Liver (tissue), 9 donors: ENCODE results near the gene IFNL2. TPM values are rescaled to one million over a fixed set of nuclear protein-coding genes. Genes with fewer than 3 reads are reported as not detected.

Experiments
- DNase-seq: peaks from one replicate; pipeline ENCODE4 v3.0.0-alpha.2; 2017; ENCODE audit warnings: low spot score
- H3K27ac ChIP-seq, 2 donors: one replicate each; pipeline ENCODE4 v1.7.0; 2013; ENCODE audit warnings: inconsistent platforms in 2 of 2, low read length in 2 of 2, control low read depth in 1 of 2, low read depth in 1 of 2, mild to moderate bottlenecking in 1 of 2
- H3K27me3 ChIP-seq, 4 donors: one replicate each; pipeline versions ENCODE4 v1.6.1 to v1.7.0; 2013; ENCODE audit warnings: low read length in 3 of 4, inconsistent platforms in 1 of 4, mild to moderate bottlenecking in 1 of 4, moderate library complexity in 1 of 4; ENCODE audit not compliant: control insufficient read depth in 4 of 4, insufficient read depth in 4 of 4
- H3K36me3 ChIP-seq, 4 donors: one replicate each; pipeline versions ENCODE4 v1.6.1 to v1.7.0; 2013; ENCODE audit warnings: low read length in 3 of 4, mild to moderate bottlenecking in 3 of 4, low read depth in 1 of 4, moderate library complexity in 1 of 4; ENCODE audit not compliant: control insufficient read depth in 4 of 4, insufficient read depth in 3 of 4
- H3K4me1 ChIP-seq, 4 donors: one replicate each; pipeline versions ENCODE4 v1.6.1 to v1.7.0; 2013; ENCODE audit warnings: low read length in 3 of 4, mild to moderate bottlenecking in 3 of 4, moderate library complexity in 1 of 4; ENCODE audit not compliant: control insufficient read depth in 4 of 4, insufficient read depth in 4 of 4
- H3K4me3 ChIP-seq, 3 donors: one replicate each; pipeline versions ENCODE4 v1.6.1 to v1.7.0; 2013; ENCODE audit warnings: low read length in 3 of 3, control low read depth in 1 of 3, low read depth in 1 of 3, mild to moderate bottlenecking in 1 of 3
- H3K9ac ChIP-seq, 2 donors: one replicate each; pipeline ENCODE4 v1.7.0; 2013; ENCODE audit warnings: low read length in 2 of 2, mild to moderate bottlenecking in 2 of 2, moderate library complexity in 2 of 2, control low read depth in 1 of 2, low read depth in 1 of 2
- H3K9me3 ChIP-seq, 4 donors: one replicate each; pipeline versions ENCODE4 v1.6.1 to v1.7.0; 2013; ENCODE audit warnings: low read length in 3 of 4; ENCODE audit not compliant: control insufficient read depth in 4 of 4
- EGR1 ChIP-seq, 2 donors: IDR thresholded peaks; 2 replicates each; pipeline ENCODE4 v1.6.1; 2016 to 2018; ENCODE audit warnings: antibody characterized with exemption in 2 of 2, low read depth in 2 of 2
- FOXA1 ChIP-seq: IDR thresholded peaks from 2 replicates; pipeline ENCODE4 v1.6.1; 2016; ENCODE audit warnings: antibody characterized with exemption
- FOXA2 ChIP-seq: IDR thresholded peaks from 2 replicates; pipeline ENCODE4 v1.6.1; 2016; ENCODE audit warnings: antibody characterized with exemption
- GABPA ChIP-seq, 2 donors: IDR thresholded peaks in 1 of 2; conservative IDR thresholded peaks in 1 of 2; 2 replicates each; pipeline ENCODE4 v1.6.1; 2016; ENCODE audit warnings: antibody characterized with exemption in 2 of 2, mild to moderate bottlenecking in 1 of 2, moderate library complexity in 1 of 2
- HNF4A ChIP-seq, 2 donors: conservative IDR thresholded peaks; 2 replicates each; pipeline ENCODE4 v1.6.1; 2016; ENCODE audit warnings: antibody characterized with exemption in 2 of 2, mild to moderate bottlenecking in 2 of 2
- HNF4G ChIP-seq: IDR thresholded peaks from 2 replicates; pipeline ENCODE4 v1.6.1; 2016; ENCODE audit warnings: antibody characterized with exemption
- JUND ChIP-seq, 2 donors: IDR thresholded peaks; 2 replicates each; pipeline ENCODE4 v1.6.1; 2016; ENCODE audit warnings: antibody characterized with exemption in 2 of 2
- NR2F2 ChIP-seq: IDR thresholded peaks from 2 replicates; pipeline ENCODE4 v1.6.1; 2016; ENCODE audit warnings: antibody characterized with exemption
- RAD21 ChIP-seq, 2 donors: IDR thresholded peaks; 2 replicates each; pipeline ENCODE4 v1.6.1; 2016; ENCODE audit warnings: antibody characterized with exemption in 2 of 2, mild to moderate bottlenecking in 2 of 2
- RXRA ChIP-seq, 2 donors: IDR thresholded peaks; 2 replicates each; pipeline ENCODE4 v1.6.1; 2017 to 2018; ENCODE audit warnings: antibody characterized with exemption in 2 of 2, mild to moderate bottlenecking in 1 of 2
- SP1 ChIP-seq: IDR thresholded peaks from 2 replicates; pipeline ENCODE4 v1.6.1; 2018; ENCODE audit warnings: antibody characterized with exemption, mild to moderate bottlenecking
- TAF1 ChIP-seq: conservative IDR thresholded peaks from 2 replicates; pipeline ENCODE4 v1.6.1; 2016; ENCODE audit warnings: antibody characterized with exemption, mild to moderate bottlenecking
- YY1 ChIP-seq: IDR thresholded peaks from 2 replicates; pipeline ENCODE4 v1.6.1; 2016; ENCODE audit warnings: antibody characterized with exemption, mild to moderate bottlenecking
- WGBS: extraction: QIAGEN DNeasy Blood & Tissue Kit; methylation state at CpG from one replicate; pipeline ENCODE4 v1.1.7; 2013; 5-methylcytosine and 5-hydroxymethylcytosine counted together
- polyA plus RNA-seq, 2 donors: library from polyadenylated mRNA; stranded (reverse) in 1 of 2; unstranded in 1 of 2; fragments of 200-250 nt in 1 of 2; fragments of >200 nt in 1 of 2; fragmentation: Nextera tagmentation in 1 of 2; extraction: Ambion mirVana in 1 of 2; gene quantifications; one replicate each; pipeline versions ENCODE4 v1.2.1 to v1.2.3, GENCODE V29; 2013 to 2015
- total RNA-seq, 2 donors: library from RNA; depleted of rRNA; stranded (reverse); fragments of >200 nt; gene quantifications; one replicate each; pipeline ENCODE4 v1.2.3, GENCODE V29; 2014
- TF ChIP-seq, protein P1 (sequence below): IDR thresholded peaks from 2 replicates; pipeline ENCODE4 v1.6.1; 2016; ENCODE audit warnings: antibody characterized with exemption
- TF ChIP-seq, protein P2 (sequence below): IDR thresholded peaks from 2 replicates; pipeline ENCODE4 v1.6.1; 2016; ENCODE audit warnings: antibody characterized with exemption
- TF ChIP-seq, protein P3 (sequence below): IDR thresholded peaks from 2 replicates; pipeline ENCODE4 v1.6.1; 2016; ENCODE audit warnings: antibody characterized with exemption
- TF ChIP-seq, protein P4 (sequence below): IDR thresholded peaks from 2 replicates; pipeline ENCODE4 v1.6.1; 2016; ENCODE audit warnings: antibody characterized with exemption, mild to moderate bottlenecking
- TF ChIP-seq, protein P5 (sequence below): fragments of 150-350 bp; IDR thresholded peaks from 2 replicates; pipeline ENCODE4 v1.5.1; 2017; ENCODE audit warnings: improper control_type of control experiment, low read depth, low read length; ENCODE audit not compliant: missing input control
- donor health status: healthy.
- donor health status: healthy.
- donor health status: healthy.
- donor health status: healthy.
- donor health status: healthy.

IFNL2 gene
- total and polyA plus RNA-seq, 4 donors = not detected

DNA sequence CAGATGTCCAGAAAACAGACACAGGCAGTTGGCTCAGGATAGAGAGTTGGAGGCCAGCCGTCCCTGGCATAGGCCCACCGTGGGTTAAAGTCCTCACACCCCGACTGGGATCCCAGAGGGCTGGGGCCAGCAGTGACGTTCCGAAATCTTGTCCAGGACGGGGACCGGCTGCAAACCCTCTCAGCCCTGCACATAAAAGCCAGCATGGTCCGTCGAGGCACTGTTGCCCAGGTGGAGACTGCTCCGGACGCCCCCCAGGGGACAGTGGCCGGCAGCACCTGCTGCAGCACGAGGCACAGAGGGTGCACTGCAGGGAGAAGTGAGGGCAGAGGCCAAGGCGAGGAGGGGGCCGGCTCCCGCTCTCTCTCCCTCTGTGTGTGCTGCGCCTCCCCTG lies 4.3 kb upstream of the IFNL2 start:
- H3K4me1 ChIP-seq = peaks cover 5 to 19% (median 15%) of the 10 kb centered on the region in 4 donors
- no peaks in the 10 kb centered on the region for H3K36me3 ChIP-seq
- no peak overlapping the region for H3K27ac ChIP-seq
- H3K27me3 ChIP-seq = no peaks in the 10 kb centered on the region
- H3K4me3 ChIP-seq = no peak overlapping the region
- WGBS = 9% methylated on average over 17 of the region's 17 CpGs
- H3K9ac ChIP-seq = no peak overlapping the region
- no peak for DNase-seq
- TF ChIP-seq, protein P1, sequence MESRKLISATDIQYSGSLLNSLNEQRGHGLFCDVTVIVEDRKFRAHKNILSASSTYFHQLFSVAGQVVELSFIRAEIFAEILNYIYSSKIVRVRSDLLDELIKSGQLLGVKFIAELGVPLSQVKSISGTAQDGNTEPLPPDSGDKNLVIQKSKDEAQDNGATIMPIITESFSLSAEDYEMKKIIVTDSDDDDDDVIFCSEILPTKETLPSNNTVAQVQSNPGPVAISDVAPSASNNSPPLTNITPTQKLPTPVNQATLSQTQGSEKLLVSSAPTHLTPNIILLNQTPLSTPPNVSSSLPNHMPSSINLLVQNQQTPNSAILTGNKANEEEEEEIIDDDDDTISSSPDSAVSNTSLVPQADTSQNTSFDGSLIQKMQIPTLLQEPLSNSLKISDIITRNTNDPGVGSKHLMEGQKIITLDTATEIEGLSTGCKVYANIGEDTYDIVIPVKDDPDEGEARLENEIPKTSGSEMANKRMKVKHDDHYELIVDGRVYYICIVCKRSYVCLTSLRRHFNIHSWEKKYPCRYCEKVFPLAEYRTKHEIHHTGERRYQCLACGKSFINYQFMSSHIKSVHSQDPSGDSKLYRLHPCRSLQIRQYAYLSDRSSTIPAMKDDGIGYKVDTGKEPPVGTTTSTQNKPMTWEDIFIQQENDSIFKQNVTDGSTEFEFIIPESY = no peak
- TF ChIP-seq HNF4A (conservative IDR thresholded peaks at IDR 0.05) (peak; percentile 83 to 86), HNF4G (peak; percentile 71), YY1 (peak; percentile 14), FOXA2 (no peak), NR2F2 (no peak), EGR1 (IDR thresholded peaks at IDR 0.05; ENCODE audit: low read depth in 2 of 2) (no peak), FOXA1 (no peak), GABPA (IDR thresholded peaks at IDR 0.05 in 1 of 2, conservative IDR thresholded peaks at IDR 0.05 in 1 of 2) (no peak), RAD21 (IDR thresholded peaks at IDR 0.05) (peak; percentile 20 to 28), TAF1 (no peak), RXRA (IDR thresholded peaks at IDR 0.05) (peak in 1 of 2 donors; percentile 41), SP1 (peak; percentile 54), JUND (IDR thresholded peaks at IDR 0.05) (no peak)
- TF ChIP-seq, protein P2, sequence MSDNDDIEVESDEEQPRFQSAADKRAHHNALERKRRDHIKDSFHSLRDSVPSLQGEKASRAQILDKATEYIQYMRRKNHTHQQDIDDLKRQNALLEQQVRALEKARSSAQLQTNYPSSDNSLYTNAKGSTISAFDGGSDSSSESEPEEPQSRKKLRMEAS = no peak
- TF ChIP-seq, protein P3, sequence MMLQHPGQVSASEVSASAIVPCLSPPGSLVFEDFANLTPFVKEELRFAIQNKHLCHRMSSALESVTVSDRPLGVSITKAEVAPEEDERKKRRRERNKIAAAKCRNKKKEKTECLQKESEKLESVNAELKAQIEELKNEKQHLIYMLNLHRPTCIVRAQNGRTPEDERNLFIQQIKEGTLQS = no peak
- TF ChIP-seq, protein P4, sequence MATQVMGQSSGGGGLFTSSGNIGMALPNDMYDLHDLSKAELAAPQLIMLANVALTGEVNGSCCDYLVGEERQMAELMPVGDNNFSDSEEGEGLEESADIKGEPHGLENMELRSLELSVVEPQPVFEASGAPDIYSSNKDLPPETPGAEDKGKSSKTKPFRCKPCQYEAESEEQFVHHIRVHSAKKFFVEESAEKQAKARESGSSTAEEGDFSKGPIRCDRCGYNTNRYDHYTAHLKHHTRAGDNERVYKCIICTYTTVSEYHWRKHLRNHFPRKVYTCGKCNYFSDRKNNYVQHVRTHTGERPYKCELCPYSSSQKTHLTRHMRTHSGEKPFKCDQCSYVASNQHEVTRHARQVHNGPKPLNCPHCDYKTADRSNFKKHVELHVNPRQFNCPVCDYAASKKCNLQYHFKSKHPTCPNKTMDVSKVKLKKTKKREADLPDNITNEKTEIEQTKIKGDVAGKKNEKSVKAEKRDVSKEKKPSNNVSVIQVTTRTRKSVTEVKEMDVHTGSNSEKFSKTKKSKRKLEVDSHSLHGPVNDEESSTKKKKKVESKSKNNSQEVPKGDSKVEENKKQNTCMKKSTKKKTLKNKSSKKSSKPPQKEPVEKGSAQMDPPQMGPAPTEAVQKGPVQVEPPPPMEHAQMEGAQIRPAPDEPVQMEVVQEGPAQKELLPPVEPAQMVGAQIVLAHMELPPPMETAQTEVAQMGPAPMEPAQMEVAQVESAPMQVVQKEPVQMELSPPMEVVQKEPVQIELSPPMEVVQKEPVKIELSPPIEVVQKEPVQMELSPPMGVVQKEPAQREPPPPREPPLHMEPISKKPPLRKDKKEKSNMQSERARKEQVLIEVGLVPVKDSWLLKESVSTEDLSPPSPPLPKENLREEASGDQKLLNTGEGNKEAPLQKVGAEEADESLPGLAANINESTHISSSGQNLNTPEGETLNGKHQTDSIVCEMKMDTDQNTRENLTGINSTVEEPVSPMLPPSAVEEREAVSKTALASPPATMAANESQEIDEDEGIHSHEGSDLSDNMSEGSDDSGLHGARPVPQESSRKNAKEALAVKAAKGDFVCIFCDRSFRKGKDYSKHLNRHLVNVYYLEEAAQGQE = no peak
- TF ChIP-seq, protein P5, sequence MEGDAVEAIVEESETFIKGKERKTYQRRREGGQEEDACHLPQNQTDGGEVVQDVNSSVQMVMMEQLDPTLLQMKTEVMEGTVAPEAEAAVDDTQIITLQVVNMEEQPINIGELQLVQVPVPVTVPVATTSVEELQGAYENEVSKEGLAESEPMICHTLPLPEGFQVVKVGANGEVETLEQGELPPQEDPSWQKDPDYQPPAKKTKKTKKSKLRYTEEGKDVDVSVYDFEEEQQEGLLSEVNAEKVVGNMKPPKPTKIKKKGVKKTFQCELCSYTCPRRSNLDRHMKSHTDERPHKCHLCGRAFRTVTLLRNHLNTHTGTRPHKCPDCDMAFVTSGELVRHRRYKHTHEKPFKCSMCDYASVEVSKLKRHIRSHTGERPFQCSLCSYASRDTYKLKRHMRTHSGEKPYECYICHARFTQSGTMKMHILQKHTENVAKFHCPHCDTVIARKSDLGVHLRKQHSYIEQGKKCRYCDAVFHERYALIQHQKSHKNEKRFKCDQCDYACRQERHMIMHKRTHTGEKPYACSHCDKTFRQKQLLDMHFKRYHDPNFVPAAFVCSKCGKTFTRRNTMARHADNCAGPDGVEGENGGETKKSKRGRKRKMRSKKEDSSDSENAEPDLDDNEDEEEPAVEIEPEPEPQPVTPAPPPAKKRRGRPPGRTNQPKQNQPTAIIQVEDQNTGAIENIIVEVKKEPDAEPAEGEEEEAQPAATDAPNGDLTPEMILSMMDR = no peak
- H3K9me3 ChIP-seq = no peaks in the 10 kb centered on the region
